Measurements from ENCODE around the gene XPO5.

XPO5 gene

DNA sequence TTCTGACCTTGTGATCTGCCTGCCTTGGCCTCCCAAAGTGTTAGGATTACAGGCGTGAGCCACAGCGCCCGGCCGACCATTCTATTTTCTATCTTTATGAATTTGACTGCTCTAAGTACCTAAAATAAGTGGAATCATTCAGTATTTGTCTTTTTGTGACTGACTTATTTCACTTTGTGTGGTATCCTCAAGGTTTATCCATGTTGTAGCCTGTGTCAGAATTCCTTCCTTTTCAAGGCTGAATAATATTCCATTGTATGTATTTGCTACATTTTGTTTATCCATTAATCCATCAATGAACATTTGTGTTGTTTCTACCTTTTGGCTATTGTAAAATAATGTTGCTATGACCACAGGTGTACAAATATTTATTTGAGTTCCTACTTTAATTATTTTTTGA, 103.3 kb downstream of the XPO5 start:
- no peak for DNase-seq

Measured in nucleus accumbens (tissue), 56 donors.